Loucy (cell line): ENCODE measurements around the gene DCAF15.

Source experiments
- H2AFZ ChIP-seq: fragments of 200-600 bp; sonication (generic); 2 replicates; pipeline ENCODE4 v1.6.0; 2016; ENCODE audit warnings: antibody characterized with exemption, mild to moderate bottlenecking, low read length, moderate library complexity
- H3F3A ChIP-seq: fragments of 200-600 bp; 2 replicates; pipeline ENCODE4 v1.6.0; 2016; ENCODE audit warnings: antibody characterized with exemption, low read depth, mild to moderate bottlenecking
- H3K27me3 ChIP-seq: fragments of 200-600 bp; sonication (generic); 2 replicates; pipeline ENCODE4 v1.6.1; 2014; ENCODE audit warnings: low read length, mild to moderate bottlenecking; ENCODE audit not compliant: insufficient read depth, poor library complexity, severe bottlenecking
- H3K36me3 ChIP-seq: fragments of 200-600 bp; sonication (generic); 2 replicates; pipeline ENCODE4 v1.6.1; 2016; ENCODE audit warnings: low read length; ENCODE audit not compliant: insufficient read depth
- H3K4me1 ChIP-seq: fragments of 200-600 bp; sonication (generic); 2 replicates; pipeline ENCODE4 v1.5.1; 2014; ENCODE audit warnings: low read length, mild to moderate bottlenecking; ENCODE audit not compliant: insufficient read depth, poor library complexity, severe bottlenecking
- H3K4me2 ChIP-seq: fragments of 200-600 bp; sonication (generic); 2 replicates; pipeline ENCODE4 v1.6.0; 2014; ENCODE audit warnings: antibody characterized with exemption, low read length, low read depth, mild to moderate bottlenecking; ENCODE audit not compliant: poor library complexity, severe bottlenecking
- H3K4me3 ChIP-seq: fragments of 200-600 bp; sonication (generic); 2 replicates; pipeline ENCODE4 v1.5.1; 2014; ENCODE audit warnings: low read length, mild to moderate bottlenecking, mixed read lengths; ENCODE audit not compliant: poor library complexity, severe bottlenecking
- H3K79me2 ChIP-seq: fragments of 200-600 bp; sonication (generic); 2 replicates; pipeline ENCODE4 v1.6.1; 2014; ENCODE audit warnings: low read length; ENCODE audit not compliant: insufficient read depth
- H3K9ac ChIP-seq: fragments of 200-600 bp; sonication (generic); 2 replicates; pipeline ENCODE4 v1.6.0; 2014; ENCODE audit warnings: mild to moderate bottlenecking, low read depth, low read length, moderate library complexity; ENCODE audit not compliant: poor library complexity, severe bottlenecking
- H3K9me2 ChIP-seq: fragments of 200-600 bp; sonication (generic); replicated peaks from 2 replicates; pipeline ENCODE4 v1.6.1; 2016; ENCODE audit warnings: low read depth, low read length, mixed read lengths
- H3K9me3 ChIP-seq: fragments of 200-600 bp; sonication (generic); 2 replicates; pipeline ENCODE4 v1.6.1; 2014; ENCODE audit warnings: mild to moderate bottlenecking, antibody characterized with exemption, low read length, low read depth; ENCODE audit not compliant: insufficient read depth
- H4K20me1 ChIP-seq: fragments of 200-600 bp; sonication (generic); 2 replicates; pipeline ENCODE4 v1.6.0; 2014; ENCODE audit warnings: antibody characterized with exemption, low read length, mild to moderate bottlenecking; ENCODE audit not compliant: insufficient read depth, poor library complexity, severe bottlenecking
- EZH2phosphoT487 ChIP-seq: fragments of 200-600 bp; IDR thresholded peaks from 2 replicates; pipeline ENCODE4 v1.6.1; 2018; ENCODE audit warnings: antibody characterized with exemption, mild to moderate bottlenecking, moderate library complexity, borderline replicate concordance
- TF ChIP-seq, protein P1 (sequence below): fragments of 200-600 bp; sonication (generic); conservative IDR thresholded peaks from 2 replicates; pipeline ENCODE4 v1.5.1; 2014; ENCODE audit warnings: mild to moderate bottlenecking, antibody characterized with exemption, low read length

DCAF15 gene

DNA sequence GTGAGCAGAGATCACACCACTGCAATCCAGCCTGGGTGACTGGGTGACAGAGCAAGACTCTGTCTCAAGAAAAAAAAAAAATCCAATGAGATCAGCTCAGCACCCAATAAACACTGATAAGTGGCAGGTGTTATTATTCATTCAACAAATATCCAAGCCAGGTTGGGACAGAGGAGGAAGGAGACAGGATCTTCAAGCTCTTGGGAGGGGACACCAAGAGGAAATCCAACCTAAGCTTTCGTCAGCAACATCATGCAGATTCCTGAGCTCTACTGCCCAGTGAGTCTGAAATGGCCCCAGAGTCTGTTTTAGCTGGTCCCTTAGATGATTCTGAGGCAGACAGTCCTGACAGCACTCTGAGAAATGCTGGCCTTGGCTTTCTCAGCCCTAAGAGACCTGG, 46.1 kb downstream of the DCAF15 start:
- peaks cover 13% of the 10 kb centered on the region; the same call in 1 of the 2 replicates for H3K9me3 ChIP-seq
- H3K9me2 ChIP-seq = no peaks in the 10 kb centered on the region
- peaks cover 52% of the 10 kb centered on the region for H3K79me2 ChIP-seq
- no peak overlapping the region for H3K9ac ChIP-seq
- no peak overlapping the region for H3K4me2 ChIP-seq
- H3F3A ChIP-seq = peaks cover 6% of the 10 kb centered on the region; the same call in 1 of the 2 replicates
- H3K4me1 ChIP-seq = peaks cover 29% of the 10 kb centered on the region
- H3K4me3 ChIP-seq = no peak overlapping the region
- no peak for TF ChIP-seq EZH2phosphoT487
- TF ChIP-seq, protein P1, sequence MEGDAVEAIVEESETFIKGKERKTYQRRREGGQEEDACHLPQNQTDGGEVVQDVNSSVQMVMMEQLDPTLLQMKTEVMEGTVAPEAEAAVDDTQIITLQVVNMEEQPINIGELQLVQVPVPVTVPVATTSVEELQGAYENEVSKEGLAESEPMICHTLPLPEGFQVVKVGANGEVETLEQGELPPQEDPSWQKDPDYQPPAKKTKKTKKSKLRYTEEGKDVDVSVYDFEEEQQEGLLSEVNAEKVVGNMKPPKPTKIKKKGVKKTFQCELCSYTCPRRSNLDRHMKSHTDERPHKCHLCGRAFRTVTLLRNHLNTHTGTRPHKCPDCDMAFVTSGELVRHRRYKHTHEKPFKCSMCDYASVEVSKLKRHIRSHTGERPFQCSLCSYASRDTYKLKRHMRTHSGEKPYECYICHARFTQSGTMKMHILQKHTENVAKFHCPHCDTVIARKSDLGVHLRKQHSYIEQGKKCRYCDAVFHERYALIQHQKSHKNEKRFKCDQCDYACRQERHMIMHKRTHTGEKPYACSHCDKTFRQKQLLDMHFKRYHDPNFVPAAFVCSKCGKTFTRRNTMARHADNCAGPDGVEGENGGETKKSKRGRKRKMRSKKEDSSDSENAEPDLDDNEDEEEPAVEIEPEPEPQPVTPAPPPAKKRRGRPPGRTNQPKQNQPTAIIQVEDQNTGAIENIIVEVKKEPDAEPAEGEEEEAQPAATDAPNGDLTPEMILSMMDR = no peak
- no peak overlapping the region for H2AFZ ChIP-seq
- no peaks in the 10 kb centered on the region for H3K27me3 ChIP-seq
- H3K36me3 ChIP-seq = peaks cover 8% of the 10 kb centered on the region
- H4K20me1 ChIP-seq = no peaks in the 10 kb centered on the region

DNA sequence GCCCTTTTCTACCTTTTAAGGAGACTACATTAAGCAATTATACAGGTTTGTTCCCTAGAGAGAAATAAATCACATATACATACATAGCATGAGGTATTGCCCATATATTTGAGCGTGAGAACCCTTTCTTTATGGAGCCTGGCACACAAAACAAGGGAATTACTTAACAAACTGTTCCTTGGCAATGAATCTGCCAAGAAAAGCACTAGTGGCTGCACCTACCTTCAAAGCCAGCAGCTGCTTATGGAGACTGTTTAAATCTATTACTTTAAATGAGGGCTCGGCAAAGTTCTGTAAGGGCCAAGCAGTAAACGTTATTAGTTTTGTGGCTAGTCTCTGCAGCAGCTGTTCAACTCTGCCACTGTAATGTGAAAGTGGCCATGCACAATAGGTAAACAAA, 46.8 kb downstream of the DCAF15 start:
- Histone ChIP-seq H4K20me1 (no peaks in the 10 kb centered on the region), H3F3A (peaks cover 6% of the 10 kb centered on the region; the same call in 1 of the 2 replicates), H3K79me2 (peaks cover 52% of the 10 kb centered on the region), H3K4me3 (no peak overlapping the region), H3K9me3 (peaks cover 13% of the 10 kb centered on the region; the same call in 1 of the 2 replicates), H3K9ac (no peak overlapping the region), H3K27me3 (no peaks in the 10 kb centered on the region), H2AFZ (no peak overlapping the region), H3K36me3 (peaks cover 8% of the 10 kb centered on the region), H3K4me2 (no peak overlapping the region), H3K4me1 (peaks cover 34% of the 10 kb centered on the region), H3K9me2 (no peaks in the 10 kb centered on the region)
- TF ChIP-seq EZH2phosphoT487 = no peak
- TF ChIP-seq, protein P1 = no peak

DNA sequence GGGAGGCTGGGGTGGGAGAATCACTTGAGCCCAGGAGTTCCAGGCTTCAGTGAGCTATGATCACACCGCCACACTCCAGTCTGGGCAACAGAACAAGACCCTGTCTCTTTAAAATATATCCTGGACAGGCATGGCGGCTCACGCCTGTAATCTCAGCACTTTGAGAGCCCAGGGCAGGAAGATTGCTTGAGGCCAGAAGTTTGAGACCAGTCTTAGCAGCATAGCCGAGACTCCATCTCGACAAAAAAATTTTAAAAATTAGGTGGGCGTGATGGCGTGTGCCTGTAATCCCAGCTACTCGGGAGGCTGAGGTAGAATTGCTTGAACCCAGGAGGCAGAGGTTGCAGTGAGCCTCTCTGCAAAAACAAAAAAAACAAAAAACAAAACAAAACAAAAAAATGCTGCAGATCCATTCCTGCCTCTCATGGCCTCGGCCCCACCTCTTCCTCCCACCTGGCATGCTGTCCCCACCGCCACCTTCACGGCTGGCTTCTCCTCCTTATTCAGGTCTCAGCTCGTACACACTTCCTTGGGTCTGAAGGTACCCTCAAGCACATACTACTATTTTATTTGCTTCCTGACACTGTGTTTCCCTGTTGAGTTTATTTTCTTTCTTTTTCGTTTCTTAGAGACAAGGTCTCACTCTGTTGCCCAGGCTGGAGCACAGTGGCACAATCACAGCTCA, 48.5 kb downstream of the DCAF15 start:
- Histone ChIP-seq H3K9me2 (no peaks in the 10 kb centered on the region), H2AFZ (no peak overlapping the region), H3F3A (peaks cover 17% of the 10 kb centered on the region; the same call in 1 of the 2 replicates), H3K27me3 (no peaks in the 10 kb centered on the region), H3K4me1 (peaks cover 42% of the 10 kb centered on the region), H3K4me2 (peak overlapping the region; percentile 12), H3K9me3 (peaks cover 13% of the 10 kb centered on the region; the same call in 1 of the 2 replicates), H4K20me1 (no peaks in the 10 kb centered on the region), H3K36me3 (peaks cover 8% of the 10 kb centered on the region), H3K79me2 (peaks cover 61% of the 10 kb centered on the region), H3K9ac (peak overlapping the region; percentile 61), H3K4me3 (no peak overlapping the region)
- TF ChIP-seq, protein P1 = no peak
- no peak for TF ChIP-seq EZH2phosphoT487
